ENCODE data around the gene EDC3.

The EDC3 gene

DNA sequence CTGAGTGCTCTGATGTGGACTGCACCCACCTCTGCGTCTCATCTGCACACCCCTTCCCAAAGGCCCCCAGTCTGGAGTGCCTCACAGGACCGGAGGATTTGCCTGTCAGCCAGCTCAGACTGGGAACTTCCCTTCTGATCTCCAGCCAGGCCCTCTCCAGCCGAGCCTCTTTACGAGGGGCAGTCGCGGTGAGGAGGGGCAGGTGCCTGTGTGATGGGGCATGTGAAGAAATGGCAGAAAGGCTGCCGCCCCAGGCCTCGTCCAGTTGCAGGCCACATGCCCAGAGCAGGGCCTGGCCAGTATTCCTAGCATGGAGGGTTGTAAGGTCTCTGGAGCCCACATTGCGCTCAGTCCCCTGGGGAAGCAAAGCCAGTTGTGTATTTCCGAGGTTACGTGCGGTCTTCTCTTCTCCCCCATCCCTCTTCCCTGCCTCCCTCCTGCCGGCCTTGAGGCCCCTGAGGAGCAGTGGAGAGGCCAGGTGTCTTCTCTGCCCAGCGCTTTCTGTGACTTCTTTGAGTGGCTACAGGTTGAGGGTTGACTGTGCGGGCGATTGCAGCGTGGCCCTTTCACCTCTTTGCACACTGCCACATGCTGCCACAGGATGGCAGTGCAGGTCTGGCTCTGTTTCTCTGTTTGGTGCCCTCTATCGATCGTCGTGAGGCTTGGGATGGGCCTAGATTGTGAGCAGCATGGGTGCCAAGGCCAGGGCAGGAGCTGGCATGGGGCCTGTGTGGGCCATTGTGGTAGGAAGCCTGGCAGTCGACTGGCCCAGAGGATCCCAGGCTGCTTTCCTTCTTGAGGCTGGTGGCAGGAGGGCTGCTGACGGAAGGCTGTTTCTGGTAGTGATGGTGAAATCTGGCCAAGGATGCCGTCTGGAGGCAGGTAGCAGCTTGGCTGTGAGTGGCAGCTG is 74.9 kb downstream of the EDC3 start:
- H3K9me3 Mint-ChIP-seq = no peaks in the 10 kb centered on the region
- peak; percentile 75 to 78 for DNase-seq (ENCODE audit: low spot score in 2 of 2)
- peaks cover 41% of the 10 kb centered on the region for H3K4me1 Mint-ChIP-seq
- peak overlapping the region; percentile 78 for H3K27ac Mint-ChIP-seq
- peaks cover 27% of the 10 kb centered on the region for H3K36me3 Mint-ChIP-seq
- H3K27me3 Mint-ChIP-seq = no peaks in the 10 kb centered on the region
- ATAC-seq (ENCODE audit: low read depth) = peak; percentile 92
- H3K4me3 Mint-ChIP-seq = peak overlapping the region; percentile 24

DNA sequence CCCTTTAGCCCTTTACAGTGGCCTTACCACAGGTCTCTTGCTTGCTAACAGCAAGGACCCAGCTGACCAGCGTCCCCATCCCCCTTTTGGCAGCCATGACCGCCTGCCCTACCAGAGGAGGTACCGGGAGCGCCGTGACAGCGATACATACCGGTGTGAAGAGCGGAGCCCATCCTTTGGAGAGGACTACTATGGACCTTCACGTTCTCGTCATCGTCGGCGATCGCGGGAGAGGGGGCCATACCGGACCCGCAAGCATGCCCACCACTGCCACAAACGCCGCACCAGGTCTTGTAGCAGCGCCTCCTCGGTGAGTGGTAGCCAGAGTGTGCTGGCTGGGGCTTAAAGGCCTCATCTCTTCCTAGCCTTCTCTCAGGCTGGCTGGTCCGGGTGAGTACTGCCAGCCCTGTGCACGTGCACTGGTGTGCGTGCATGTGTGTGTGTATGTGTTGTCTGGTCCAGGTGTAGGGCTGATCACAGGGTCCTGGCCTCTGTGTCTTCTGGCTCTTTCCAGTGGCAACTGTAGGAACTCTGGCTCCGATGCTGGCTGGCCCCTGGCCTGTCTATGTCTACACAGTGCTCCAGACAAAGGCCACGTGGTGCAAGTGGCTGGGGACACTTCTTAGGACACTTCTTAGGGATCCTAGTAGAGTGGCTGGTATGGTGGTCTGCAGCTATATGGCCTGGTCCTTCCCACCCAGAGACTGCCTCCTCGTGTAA is 75.7 kb downstream of the EDC3 start:
- no peak for DNase-seq (ENCODE audit: low spot score in 2 of 2)
- no peak overlapping the region for H3K27ac Mint-ChIP-seq
- H3K9me3 Mint-ChIP-seq = no peaks in the 10 kb centered on the region
- no peak for ATAC-seq (ENCODE audit: low read depth)
- no peaks in the 10 kb centered on the region for H3K27me3 Mint-ChIP-seq
- H3K4me1 Mint-ChIP-seq = peaks cover 37% of the 10 kb centered on the region
- no peak overlapping the region for H3K4me3 Mint-ChIP-seq
- H3K36me3 Mint-ChIP-seq = peaks cover 24% of the 10 kb centered on the region

DNA sequence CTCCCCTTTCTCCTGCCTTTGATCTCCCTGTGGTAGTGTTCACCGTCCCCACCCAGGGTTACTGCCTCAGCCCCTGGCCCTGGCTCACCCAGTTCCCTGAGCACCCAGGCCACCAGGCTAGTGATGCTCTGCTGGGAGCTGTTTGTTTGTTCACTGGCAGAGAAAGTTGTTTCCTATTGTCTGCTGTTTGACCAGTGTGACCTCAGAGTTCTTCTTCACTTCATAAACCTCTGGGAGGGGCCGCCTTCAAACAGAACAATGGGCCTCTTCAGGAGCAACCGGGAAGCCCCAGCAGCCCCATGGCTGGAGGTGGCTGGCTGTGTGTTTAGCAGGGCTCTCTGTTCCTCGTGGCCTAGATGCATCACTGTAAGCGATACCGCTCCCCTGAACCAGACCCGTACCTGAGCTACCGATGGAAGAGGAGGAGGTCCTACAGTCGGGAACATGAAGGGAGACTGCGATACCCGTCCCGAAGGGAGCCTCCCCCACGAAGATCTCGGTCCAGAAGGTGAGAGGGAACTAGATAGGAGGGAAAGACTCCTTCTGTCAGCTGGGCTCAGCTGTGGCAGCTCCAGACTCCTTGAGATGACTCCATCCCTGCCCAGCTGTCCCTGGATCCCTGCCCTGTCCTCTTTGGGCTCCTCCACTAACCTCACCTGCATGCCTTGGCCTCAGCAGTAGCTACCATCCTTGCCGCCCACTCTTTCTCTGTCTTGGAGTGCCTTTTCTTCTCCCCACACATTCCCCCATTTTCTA is 76.8 kb downstream of the EDC3 start:
- Mint-ChIP-seq H3K36me3 (peaks cover 20% of the 10 kb centered on the region), H3K9me3 (no peaks in the 10 kb centered on the region), H3K4me3 (no peak overlapping the region), H3K27me3 (no peaks in the 10 kb centered on the region), H3K4me1 (peaks cover 37% of the 10 kb centered on the region), H3K27ac (no peak overlapping the region)
- ATAC-seq (ENCODE audit: low read depth) (no peak), DNase-seq (ENCODE audit: low spot score in 2 of 2) (no peak)

DNA sequence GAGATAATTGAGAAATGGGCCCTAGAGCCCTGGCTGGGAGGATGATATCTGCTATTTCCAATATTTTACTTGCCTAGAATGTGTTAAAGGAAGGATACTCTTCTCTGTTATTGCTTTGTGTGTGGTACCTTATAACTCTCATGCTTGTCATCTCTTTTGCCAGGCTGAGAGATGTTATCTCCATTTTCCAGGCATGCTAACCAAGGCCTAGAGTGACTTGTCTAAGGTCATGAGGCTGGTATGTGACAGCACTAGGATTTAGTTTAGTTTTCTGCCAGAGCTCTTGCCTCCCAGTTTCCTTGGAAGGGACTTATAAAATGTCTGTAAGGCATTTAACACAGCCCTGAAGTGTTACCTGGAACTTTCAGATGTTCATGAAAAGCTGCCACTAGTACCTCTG is 78.8 kb downstream of the EDC3 start:
- no peaks in the 10 kb centered on the region for H3K27me3 Mint-ChIP-seq
- no peaks in the 10 kb centered on the region for H3K9me3 Mint-ChIP-seq
- ATAC-seq (ENCODE audit: low read depth) = no peak
- peak overlapping the region; percentile 97 for H3K27ac Mint-ChIP-seq
- peak overlapping the region; percentile 88 for H3K4me3 Mint-ChIP-seq
- no peak for DNase-seq (ENCODE audit: low spot score in 2 of 2)
- peaks cover 14% of the 10 kb centered on the region for H3K36me3 Mint-ChIP-seq
- peaks cover 37% of the 10 kb centered on the region for H3K4me1 Mint-ChIP-seq

DNA sequence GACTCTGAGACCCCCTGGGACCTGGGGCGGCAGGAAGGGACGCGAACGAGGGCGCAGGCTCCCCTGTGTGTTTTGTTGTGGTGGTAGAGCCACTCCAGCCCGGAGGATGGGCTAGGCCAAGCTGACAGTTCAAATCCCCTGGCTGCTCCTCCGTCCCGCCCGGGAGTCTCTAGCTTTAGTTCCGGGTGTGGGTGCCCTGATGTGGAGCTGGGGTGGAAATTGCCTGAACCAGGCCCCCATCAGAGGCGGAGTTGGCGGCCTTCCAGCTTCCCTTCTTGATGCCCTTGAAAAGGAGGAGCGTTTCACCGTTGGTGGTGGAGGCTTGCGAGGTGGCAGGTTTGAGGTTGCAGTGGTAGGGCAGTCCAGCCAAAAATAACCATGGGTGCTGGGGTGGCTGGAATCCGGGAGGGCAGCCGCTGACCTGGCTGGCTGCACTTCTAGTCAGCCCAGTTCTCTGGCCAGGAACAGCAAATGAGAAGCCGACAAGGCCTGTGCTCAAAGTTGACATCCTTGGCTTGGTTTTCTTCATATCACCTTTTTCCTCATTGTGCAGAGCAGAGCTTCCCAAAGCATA is 79.4 kb downstream of the EDC3 start:
- Mint-ChIP-seq H3K36me3 (peaks cover 11% of the 10 kb centered on the region), H3K4me3 (peak overlapping the region; percentile 88), H3K27me3 (no peaks in the 10 kb centered on the region), H3K9me3 (no peaks in the 10 kb centered on the region), H3K4me1 (peaks cover 34% of the 10 kb centered on the region), H3K27ac (peak overlapping the region; percentile 97)
- DNase-seq (ENCODE audit: low spot score in 2 of 2) (peak; percentile 37 to 41), ATAC-seq (ENCODE audit: low read depth) (no peak)

DNA sequence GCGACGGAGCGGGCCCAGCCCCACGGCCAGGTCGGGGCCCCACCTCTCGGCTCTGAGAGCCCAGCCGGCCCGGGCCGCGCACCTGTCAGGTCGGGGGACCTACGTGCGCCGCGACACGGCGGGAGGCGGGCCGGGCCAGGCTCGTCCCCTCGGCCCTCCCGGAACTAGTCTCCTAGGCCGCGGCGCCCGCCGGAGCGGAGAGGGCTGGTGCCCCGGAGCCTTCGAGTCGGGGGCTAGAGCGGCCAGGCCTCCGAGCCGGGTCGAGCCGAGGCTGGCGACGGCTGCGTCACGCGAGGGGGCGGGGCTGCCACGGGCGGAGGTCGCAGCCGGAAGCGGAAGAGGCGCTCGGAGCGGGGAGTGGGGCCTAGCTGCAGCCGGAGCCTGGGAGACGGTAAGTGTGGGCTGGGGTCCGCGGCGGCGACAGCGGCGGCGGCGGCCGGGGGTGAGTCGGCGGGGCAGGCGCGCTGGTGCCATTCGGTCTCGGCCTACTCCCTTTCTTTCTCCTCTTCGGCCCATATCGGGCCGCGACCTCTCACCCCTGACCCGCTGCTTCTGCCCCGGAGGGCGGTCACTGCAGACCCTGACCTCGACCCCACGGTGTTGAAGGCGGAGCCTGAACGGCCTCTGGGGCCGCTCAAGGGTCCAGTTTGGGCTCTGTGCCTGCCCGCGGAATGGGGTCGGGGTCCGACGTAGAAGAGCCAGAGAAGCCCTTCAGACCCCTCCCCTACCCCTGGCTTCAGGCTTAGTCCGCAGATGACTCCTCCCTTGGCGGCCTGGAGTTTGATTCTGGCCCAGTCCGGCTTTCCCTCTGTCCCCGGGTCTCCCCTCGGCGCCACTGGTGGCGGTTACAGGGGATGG is 80.1 kb downstream of the EDC3 start, which contains the start of gene CLK3:
Gene CLK3, plus strand, starts transcription at position 329 of the 858 bp plus-strand sequence. CDS start 3,361 bp downstream, outside the sequence.
- Mint-ChIP-seq H3K36me3 (peaks cover 7% of the 10 kb centered on the region), H3K27ac (peak within 1 kb of the TSS; percentile 97), H3K27me3 (no peaks in the 10 kb centered on the region), H3K4me1 (peaks cover 29% of the 10 kb centered on the region), H3K9me3 (no peaks in the 10 kb centered on the region), H3K4me3 (peak within 1 kb of the TSS; percentile 88)
- ATAC-seq (ENCODE audit: low read depth) = peak; percentile 78
- DNase-seq (ENCODE audit: low spot score in 2 of 2) = peak; percentile 98 to 99

DNA sequence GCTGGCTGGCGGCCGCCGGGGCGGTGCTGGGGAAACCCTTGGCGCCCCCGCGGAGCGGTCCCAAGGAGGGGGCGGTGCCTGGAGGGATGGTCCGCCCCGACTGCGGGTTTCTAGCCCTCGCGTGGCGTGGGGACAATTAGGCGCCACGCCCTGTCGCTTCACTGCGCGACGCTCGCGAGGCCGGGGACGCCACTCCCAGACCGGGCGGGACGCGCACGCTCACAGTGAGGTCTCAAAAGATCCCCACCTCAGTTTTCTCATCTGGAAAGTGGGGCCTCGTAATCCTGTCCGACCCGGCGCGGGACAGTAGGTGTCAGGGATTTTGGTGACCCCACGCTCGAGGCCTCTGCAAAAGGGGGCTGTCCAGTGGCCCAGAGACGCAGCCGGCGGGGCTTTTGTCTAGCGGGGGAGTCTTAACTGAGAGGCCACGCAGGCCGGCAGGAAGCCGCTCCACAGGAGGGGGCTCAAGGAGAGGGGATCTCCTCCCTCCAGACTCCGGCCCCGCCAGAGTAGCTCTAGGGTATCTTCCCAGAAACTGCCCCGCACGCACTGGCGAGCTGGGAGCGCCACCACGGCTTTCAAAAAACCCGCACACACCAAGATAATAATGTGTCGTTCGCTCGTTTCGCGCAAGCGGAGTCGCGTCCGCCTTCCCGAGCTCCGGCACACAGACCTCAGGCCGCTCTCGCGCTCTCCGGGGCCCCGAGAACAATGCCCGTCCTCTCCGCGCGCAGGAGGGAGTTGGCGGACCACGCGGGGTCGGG is 80.9 kb downstream of the EDC3 start:
- peak; percentile 93 to 95 for DNase-seq (ENCODE audit: low spot score in 2 of 2)
- no peaks in the 10 kb centered on the region for H3K27me3 Mint-ChIP-seq
- peak; percentile 69 for ATAC-seq (ENCODE audit: low read depth)
- peaks cover 22% of the 10 kb centered on the region for H3K4me1 Mint-ChIP-seq
- H3K36me3 Mint-ChIP-seq = peaks cover 2% of the 10 kb centered on the region
- peak overlapping the region; percentile 97 for H3K27ac Mint-ChIP-seq
- peak overlapping the region; percentile 88 for H3K4me3 Mint-ChIP-seq
- no peaks in the 10 kb centered on the region for H3K9me3 Mint-ChIP-seq

DNA sequence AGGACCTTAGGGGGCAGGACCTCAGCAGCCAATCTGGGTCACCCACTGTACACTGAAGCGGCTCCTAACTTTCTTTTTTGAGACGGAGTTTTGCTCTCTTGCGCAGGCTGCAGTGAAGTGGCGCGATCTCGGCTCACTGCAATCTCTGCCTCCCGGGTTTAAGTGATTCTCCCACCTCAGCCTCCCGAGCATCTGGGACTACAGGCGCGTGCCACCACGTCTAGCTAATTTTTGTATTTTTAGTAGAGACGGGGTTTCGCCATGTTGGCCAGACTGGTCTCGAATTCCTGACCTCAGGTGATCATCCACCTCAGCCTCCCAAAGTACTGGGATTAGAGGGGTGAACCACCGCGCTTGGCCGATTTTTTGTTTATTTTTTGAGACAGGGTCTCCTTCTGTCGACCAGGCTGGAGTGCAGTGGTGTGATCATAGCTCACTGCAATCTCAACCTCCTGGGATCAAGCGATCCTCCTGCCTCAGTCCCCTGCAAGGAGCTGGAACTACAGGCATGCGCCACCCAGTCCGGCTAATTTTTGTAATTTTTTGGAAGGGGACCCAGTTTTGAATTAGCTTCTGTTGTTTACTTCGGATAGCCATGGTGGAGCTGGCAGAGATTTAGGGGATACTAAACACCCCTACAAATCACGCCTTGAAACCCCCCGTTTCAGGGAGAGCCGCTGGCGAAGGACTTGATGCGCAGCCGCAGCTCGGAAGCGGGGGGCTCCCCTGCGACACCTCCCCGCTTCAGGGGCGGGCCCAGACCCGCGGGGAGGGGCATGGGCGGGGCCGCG is 81.7 kb downstream of the EDC3 start:
- H3K4me3 Mint-ChIP-seq = peak overlapping the region; percentile 88
- no peaks in the 10 kb centered on the region for H3K9me3 Mint-ChIP-seq
- H3K27me3 Mint-ChIP-seq = no peaks in the 10 kb centered on the region
- H3K4me1 Mint-ChIP-seq = peaks cover 17% of the 10 kb centered on the region
- DNase-seq (ENCODE audit: low spot score in 2 of 2) (no peak), ATAC-seq (ENCODE audit: low read depth) (no peak)
- H3K36me3 Mint-ChIP-seq = no peaks in the 10 kb centered on the region
- H3K27ac Mint-ChIP-seq = peak overlapping the region; percentile 97

DNA sequence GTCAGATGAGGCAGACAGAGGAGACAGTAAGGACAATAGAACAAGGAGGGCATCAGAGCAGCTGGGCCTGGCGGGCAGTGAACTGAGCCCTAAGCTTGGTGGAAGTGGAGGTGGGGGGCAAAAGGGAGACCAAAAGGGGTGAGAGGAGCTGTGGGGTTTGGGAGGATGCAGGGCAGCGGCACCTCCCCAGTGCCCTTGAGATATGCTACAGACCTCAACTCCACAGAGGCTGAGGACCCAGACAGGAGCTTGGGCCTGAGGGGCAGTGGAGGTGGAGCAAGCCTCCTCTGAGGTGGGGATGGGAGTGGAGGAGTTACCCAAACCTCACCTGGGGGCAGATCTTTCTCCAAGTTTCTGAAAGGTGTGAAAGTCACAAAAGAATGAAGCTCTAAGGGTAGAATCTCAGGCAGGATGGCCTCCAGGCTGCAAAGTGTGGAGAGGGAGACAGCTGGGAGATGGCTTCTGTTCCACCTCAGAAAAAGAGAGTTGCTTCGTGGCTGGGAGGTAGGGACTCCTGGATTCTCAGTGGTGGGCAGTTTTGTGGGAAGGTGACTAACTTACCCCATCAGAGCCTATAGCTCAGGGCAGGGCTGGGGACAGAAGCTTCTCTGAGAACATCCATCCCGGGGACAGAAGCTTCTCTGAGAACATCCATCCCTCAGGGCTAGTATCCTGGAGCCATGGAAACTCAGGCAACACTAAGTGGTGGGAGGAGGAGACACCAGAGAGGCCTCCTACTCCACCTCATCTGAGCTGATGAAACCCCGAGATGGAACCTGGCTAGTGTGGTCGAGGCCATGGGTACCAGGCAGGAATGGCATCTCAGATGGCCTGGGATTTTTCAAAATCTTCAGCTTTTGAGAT is 82.5 kb downstream of the EDC3 start:
- H3K27me3 Mint-ChIP-seq = no peaks in the 10 kb centered on the region
- no peak for ATAC-seq (ENCODE audit: low read depth)
- H3K36me3 Mint-ChIP-seq = no peaks in the 10 kb centered on the region
- peak overlapping the region; percentile 56 for H3K4me3 Mint-ChIP-seq
- peak overlapping the region; percentile 24 for H3K27ac Mint-ChIP-seq
- H3K9me3 Mint-ChIP-seq = no peaks in the 10 kb centered on the region
- DNase-seq (ENCODE audit: low spot score in 2 of 2) = no peak
- peaks cover 17% of the 10 kb centered on the region for H3K4me1 Mint-ChIP-seq

DNA sequence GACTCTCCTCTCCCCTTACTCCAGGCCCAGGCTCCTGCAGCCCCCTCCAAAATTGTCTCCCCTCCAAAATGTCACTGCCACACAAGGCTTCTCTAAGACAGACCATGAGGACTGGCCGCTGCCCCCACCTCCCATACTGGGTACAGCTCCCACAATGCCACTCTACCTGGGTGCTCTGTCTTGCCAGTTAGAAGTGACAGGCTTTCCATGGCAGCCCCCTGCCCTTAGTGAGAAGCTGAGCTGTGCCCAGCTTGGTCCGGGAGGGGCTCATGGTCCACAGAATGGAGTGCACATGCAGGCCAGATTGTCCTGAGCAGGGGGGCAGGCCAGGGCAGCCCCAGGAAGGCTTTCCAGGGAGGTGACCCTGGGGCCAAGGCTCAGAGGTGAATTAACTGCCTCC is 83.1 kb downstream of the EDC3 start:
- no peaks in the 10 kb centered on the region for H3K36me3 Mint-ChIP-seq
- DNase-seq (ENCODE audit: low spot score in 2 of 2) (no peak), ATAC-seq (ENCODE audit: low read depth) (no peak)
- H3K4me1 Mint-ChIP-seq = peaks cover 11% of the 10 kb centered on the region
- H3K4me3 Mint-ChIP-seq = peak overlapping the region; percentile 56
- peak overlapping the region; percentile 24 for H3K27ac Mint-ChIP-seq
- H3K27me3 Mint-ChIP-seq = peaks cover 1% of the 10 kb centered on the region
- no peaks in the 10 kb centered on the region for H3K9me3 Mint-ChIP-seq

DNA sequence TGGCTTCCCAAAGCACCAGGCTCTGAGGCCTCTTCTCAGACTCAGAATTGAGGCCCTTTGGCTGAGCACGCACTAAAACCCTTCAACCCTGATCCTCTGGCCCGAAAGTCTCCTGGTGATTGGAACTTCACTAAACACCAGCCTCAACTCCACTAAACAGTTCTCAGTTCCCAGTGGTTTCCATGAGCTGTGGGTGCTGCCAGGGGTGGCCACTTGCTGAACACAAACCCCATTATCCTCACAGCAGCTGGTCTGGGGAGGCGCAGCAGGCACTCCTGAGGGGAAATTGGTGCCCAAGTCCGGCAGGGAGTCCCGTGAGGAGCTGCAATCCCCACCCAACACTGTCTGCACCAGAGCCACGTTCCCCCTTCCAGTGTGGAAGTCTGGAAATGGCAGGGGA is 84.0 kb downstream of the EDC3 start:
- Mint-ChIP-seq H3K27me3 (peaks cover 1% of the 10 kb centered on the region), H3K4me3 (no peak overlapping the region), H3K27ac (no peak overlapping the region), H3K4me1 (peaks cover 3% of the 10 kb centered on the region), H3K9me3 (no peaks in the 10 kb centered on the region), H3K36me3 (no peaks in the 10 kb centered on the region)
- DNase-seq (ENCODE audit: low spot score in 2 of 2) (no peak), ATAC-seq (ENCODE audit: low read depth) (no peak)
